ENCODE results near the gene CD99L2.

The CD99L2 gene

DNA sequence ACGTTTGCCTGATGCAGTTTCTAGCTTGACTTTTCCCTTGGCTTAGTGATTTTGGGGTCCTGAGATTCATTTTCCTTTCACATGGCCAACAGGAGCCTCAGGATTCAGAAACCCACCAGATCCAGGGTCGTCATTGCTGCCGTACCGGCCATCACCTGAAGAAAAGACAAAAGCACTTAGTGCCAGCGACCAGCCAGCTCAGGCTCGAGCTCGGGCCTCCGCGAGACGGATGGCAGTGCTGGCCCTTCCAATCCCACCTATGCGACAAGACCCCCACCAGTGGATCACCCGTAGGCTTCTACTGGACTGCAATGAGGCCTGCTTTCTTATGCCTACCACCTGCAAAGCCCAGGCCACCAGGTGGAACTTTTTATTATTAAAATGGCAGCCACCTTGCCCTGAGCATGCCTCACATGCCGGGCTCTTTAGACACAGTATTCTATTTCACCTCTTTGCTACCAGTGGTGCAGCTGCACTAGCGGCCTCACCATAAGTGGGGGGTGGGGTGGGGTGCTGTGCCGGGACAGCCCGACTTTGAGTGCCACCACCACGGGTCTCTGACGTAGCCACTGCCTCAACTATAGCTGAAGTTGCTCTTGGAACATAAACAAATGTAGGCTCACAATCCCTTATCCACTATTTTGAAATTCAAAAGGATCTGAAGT lies 121.0 kb downstream of the CD99L2 start:
- no peak for DNase-seq

DNA sequence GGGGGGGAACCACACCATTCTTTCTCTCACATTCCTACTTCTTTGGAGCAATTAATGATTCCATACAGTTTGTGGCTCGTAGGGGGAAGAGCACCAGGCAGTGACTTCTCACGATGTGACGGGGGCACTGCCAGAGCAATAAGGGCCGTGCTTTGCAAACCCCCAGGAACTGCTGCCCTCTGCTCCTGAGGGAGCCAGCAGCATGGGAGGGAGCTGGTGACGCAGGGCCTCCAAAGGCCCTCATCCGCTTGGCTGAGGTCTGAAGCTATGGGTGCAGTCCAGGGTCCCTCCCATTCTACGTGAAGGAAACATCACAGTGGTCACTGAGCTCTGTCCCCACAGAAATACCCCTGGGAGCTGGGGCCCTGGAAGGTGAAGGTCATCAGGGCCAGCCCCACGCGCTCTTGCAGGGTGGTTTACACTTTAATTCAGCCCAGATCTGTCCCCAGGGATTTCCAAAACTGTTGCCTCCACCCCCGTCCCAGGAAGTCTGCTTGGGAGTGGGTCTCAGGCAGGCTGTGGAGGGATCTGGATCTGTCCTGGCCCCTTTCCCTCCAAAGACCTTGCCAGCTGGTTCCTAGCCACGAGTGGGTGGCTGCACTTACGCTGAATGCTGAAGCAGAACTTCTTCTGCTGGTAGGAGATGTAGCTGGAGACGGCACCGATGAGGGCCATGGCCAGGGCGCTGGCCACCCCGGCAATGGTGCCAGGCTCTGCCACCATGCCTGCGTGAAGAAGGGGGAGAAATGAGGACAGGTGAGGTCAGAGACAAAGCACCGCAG lies 122.7 kb downstream of the CD99L2 start:
- no peak for DNase-seq

DNA sequence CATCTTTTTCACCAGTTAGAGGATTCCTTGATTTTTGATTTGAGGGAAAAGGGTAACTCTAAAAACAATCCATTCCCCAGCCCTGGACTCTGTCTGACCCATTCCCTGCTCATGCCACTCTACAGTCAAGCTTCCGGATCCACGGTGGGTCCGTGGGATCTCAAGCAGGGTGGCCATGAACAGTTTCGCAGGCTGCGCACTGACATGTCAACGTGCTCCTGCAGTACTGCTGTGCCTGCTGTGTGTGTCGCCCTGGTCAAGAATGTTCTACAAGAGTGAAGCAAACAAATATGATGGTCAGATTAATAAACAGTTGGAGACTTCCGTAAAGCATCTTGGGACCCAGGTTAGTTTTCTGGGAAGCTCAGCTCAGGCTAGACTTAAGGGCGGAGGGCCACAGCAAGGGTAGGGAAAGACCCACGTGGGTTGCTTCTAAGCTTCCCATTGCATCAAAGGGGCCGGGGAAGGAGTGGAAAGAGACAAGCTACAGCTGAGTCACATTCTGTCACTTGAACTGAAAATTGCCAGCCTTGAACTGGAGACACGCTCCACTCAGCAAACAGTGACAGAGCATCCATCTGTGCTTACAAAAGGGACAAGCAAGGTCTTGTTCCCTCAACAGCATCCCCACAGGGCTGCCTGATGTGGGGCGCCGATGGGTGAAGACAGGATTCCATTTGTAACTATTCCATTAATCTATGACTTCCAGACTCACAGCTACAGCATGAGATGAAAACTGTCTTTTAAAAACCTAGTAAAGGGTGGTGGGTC lies 123.5 kb downstream of the CD99L2 start:
- DNase-seq: no peak

DNA sequence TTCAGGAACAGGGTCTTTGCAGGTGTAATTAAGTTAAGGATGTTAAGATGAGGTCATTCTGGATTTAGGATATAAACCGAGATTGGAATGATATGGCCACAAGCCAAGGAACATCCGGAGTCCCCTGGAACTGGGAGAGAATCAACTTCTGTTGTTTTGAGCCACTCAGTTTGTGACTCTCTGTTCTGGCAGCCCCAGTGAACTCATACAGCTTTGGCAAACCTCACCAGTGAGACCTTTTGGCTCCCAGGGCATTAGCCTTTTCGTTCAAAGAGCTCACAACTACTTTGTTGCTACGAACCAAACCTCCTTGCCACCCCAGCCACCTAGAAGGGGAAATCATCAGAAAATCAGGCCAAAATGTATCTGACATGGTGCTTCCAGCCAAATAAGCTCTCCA lies 124.8 kb downstream of the CD99L2 start:
- DNase-seq: no peak

DNA sequence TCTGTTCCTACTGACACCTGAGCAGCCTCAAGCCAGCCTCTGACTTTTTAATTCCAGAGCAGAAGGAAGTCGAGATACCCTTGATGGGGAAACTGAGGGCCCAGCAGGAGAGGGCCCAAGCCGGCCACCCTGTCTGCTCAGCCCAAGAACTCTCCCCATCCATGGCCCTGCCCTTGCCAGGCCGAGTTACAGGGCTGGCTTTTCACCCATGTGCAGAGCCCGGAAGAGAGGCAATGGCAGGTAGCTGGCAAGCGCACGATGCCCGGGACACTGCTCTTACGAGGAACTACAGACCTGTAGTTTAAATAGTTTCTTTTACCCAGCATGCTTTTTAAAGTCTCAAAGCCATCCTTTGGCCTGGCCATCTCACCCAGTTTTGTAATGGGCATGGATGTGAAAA lies 125.4 kb downstream of the CD99L2 start:
- DNase-seq: no peak

DNA sequence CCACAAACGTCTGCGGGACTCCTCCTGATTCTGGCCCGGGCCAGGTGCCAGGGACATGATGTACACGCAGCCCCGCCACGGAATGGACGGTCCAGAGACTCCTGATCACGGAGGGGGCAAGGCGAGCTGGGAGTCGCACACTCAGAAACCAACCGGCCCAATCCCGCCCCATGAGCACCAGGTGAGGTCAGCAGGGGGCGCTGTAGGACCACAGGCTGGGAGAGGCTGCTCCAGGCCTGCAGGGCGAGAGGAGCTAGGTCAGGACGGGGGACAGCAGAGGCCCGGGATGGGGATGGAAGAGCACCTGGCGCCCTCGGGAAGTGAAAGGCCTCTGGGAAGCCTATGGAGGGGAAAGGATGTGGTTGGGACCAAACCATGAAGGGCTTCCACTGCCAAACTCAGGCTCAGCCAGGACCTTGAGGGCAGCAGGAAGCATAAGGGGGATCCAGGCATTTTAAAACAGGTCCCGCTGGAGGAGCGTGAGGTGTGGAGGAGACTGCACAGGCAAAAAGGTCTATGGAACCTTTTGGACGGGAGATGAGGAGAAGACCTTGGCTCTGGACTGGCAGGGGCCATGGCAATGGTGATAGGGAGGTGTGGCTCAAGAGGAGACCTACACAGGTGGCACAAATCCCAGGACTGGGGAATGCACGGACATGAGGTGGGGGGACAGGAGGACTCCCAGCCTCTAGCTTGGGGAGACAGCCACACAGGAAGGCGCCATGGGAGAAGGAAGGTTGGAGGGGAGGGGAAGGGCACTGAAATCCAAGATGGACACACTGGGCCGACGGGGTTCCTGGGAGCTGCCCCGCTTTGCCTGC lies 126.1 kb downstream of the CD99L2 start:
- peak; percentile 43 for DNase-seq

DNA sequence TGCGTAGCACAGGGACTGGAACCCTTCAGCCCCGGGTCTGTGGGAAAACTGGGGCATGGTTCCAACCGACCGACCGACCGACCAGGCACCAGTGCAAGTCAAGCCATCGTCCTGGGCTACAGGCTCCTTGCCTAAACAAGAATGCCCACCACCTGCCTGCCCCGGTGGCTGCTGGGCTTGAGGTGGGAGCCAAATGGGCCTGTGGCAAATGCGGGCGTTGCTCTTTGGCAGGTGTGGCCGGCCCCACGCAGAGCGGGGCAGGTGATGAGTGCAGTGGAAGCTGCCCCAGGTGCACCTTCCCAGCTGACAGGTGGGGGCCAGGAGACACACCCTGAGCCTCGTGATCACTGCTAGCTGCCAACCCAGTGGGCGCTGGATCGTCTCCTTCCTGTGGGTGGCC lies 127.4 kb downstream of the CD99L2 start:
- DNase-seq: no peak

DNA sequence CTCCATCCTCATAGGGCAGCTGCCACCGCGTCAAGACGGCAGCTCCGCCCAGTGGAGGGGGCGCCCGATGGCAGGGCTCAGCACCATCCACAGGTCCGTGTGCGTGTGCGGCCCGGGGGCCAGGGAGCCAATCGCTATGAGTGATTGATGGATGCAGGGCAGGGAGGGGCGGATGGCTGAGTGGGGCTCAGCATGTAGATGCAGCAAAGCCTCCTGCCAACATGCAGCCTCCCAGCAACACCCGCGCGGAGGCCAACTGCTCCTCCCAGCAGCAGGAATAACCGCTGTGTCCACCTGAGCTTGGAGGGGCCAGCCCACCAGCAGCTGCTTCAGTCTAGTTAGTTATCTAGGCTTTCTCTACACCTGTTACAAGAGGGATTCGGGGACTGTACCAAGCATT lies 127.8 kb downstream of the CD99L2 start:
- DNase-seq: no peak

DNA sequence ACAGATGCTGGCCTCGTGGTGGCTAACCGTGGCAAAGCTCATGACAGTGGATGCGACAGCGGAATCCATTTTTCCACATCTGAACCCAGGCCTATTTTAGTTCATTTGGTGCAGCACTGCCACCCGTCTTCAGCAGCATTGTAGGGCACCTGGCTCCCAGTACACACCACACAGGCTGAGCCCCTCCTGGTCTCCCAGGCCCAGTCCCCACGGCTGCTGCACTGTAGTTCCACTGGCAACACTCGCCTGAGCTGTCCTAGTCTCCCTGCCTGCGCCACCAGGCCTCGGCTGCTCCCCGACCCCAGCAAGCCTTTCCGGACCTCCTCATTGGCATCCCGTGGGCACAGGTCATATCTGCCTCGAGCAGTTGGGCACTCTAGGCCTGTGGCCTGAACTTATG lies 129.1 kb downstream of the CD99L2 start:
- no peak for DNase-seq

DNA sequence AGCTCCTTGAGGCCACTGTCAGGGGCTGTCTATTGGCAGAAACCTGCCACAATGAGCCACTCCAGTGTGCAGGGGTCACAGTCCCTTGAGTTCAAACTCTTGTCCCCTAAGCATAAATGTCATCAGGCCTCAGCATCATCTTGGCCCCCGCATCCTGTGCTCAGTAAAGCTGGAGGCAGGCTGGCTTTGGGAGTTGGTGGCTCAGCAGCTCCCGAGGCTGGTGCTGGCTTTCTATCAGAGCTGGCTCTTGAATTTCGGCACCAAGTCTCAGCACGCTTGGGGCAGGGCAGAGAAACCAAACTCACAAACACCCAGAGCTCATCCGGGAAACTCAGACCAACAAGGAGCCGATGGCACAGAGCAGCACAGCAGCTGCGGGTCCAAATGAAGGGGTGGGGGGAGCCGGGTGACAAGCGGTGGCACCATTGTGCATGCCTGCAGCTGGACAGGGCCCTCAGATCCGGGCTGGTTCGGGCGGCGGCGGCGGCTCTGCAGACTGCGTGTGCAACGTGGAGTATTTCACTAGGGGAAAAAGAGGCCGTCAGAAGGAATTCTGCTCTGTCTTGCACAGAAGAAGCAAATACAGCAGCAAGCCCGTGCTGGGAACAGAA lies 129.8 kb downstream of the CD99L2 start:
- DNase-seq: no peak

DNA sequence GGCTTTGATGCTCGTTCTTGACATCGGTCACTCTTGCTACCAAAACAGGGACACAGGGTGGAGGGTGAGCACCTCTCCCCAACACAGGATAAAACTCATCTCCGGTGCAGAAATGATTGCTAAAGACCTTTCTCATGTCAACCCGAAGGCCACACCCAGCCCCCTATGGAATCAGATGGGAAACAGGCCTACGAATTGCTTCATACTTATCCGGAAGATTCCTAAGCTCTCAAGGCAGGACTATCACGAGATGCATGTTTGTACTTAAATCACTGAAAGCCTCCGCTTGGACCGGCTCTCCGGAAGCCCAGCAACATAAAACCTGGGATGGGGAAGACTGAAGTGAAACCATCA lies 130.4 kb downstream of the CD99L2 start:
- DNase-seq: no peak

DNA sequence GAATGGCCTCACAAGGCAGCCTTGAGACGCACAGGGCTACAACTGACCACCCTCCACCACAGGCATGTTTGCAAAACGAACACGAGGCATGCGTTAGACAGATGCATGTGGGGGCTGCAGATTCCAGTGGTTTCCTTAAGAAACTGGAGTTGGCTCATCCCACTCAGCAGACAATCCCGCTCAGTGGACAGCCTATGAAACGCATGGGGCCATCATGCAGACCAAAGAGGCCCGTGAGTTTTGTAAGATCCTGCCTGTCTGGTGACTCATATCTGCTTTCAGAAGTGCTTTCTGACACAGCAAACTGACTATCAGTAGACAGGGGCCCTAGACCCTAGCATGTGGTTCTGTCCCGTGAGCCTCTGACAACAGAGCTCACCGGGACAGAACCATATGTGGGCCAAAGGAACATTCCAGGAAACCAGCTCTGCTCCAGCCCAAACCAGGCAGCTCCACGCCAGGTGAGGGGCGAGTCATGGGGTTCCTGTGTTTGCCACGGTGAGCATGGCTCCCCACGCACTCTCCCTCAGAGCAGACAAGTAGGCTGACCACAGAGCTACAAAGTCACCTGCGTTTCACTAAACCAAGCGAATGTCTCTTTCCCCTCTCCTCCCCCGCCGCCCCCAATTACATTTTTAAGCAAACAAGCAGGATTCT lies 130.9 kb downstream of the CD99L2 start:
- DNase-seq: peak; percentile 79

DNA sequence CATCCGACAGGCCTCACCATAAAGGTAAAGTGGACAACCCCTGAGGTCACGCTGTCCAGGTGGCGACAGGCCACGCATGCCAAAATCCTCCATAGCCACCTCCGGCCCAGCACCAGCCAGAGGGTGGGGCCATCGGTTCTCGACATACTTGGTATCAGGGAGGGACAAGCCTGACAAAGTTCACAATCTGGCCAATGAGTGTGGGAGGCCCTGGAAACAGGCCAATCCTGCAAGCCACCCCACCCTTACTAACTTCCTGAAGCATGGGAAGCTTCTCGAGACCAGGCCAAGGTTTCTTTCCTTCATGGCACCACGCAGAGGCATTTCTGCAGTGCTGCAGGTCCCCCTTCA lies 131.4 kb downstream of the CD99L2 start:
- peak; percentile 6 for DNase-seq

DNA sequence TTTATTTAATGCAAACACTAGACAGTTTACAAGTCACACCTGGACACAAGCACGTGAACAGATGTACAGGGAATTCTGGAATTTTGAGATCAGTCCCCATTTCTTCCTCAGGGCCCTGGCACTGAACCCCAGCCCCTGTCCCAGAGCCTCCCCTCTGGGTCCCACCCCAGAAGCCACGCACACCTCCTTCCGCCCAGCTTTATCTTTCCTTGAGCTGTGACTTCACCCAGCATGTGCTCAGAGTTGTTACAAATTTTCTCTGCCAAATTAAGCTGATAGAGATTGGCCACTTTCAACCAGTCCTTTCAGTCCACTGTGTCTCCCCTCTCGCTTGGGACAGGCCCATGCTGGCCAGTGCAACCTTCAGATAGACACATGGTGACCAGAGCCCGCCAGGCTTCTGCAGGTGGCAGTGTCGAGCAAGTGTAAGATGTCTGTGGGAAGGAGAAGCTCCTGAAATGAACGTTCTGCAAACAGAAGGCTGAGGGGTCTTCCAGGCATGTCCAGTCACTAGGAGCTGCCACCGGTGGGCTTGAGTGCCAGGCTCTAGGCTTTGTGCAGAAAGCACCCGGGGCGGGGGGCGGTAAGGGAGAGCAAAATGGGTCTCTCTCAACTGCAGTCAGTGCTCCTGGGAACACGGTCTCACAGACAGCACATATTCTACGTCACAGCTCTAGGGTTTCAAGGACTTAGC lies 132.0 kb downstream of the CD99L2 start:
- no peak for DNase-seq

DNA sequence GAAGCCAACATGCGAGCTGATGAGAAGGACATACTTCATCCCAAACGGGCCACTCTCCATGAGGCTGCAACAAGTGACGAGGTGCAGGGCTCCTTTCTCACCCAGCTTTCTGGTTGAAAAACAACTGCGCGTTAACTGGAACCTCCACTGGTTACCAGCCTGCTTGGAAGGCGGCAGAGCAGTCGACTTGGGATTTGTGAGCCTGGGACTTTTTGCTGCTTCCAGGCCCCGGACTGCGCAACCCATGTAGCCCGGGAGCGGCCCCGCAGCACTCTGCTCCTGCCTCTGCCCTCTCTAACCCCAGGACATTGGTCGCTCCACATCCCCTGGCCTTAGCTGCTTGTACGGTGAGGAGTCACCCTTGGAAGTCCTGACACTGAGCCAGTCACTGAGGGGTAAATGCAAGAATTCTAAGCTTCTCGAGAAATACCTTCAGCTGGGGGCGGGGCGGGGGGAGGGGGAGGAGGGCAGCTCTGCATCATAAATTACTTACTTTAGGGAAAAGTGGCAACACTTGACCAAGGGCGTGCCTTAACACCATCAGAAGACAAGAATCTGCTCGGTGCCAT lies 132.6 kb downstream of the CD99L2 start:
- no peak for DNase-seq

DNA sequence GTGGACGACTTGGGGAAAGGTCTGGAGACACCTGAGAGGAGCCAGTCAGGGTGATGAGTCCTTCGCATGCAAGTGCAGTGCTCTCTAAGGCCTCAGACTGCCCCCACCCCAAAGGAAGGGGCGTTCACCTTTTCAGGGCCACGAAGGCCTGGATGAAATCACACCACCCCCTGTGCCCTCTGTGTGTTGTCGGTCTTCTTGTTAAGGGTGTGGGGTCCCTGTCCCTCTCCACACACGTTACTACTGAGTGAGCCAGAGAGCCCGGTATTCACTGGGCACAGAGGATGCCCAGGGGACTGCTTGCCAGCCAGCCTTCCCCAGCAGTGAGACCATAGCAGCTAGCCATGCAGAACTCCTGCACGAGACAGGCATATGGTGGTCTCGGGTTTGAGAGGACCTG lies 133.2 kb downstream of the CD99L2 start:
- no peak for DNase-seq

DNA sequence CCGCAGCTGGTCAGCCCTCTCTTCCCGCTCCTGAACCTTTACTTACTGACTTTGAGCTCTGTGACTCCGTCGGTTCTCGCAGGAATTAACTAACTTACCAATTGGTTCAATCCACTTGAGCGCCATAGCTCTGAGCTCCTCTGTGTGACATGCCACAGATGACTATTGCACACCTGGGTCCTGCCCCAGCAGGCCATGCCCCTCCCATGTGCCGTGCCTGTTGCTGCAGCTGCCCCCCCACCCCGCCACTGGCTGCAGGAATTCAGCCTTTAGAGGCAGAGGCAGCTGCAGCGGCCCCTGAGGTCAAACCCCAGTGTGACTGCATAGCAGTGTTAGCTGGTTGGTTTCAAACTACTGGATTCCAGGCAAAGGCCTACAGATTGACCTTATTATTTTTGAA lies 134.7 kb downstream of the CD99L2 start:
- no peak for DNase-seq

DNA sequence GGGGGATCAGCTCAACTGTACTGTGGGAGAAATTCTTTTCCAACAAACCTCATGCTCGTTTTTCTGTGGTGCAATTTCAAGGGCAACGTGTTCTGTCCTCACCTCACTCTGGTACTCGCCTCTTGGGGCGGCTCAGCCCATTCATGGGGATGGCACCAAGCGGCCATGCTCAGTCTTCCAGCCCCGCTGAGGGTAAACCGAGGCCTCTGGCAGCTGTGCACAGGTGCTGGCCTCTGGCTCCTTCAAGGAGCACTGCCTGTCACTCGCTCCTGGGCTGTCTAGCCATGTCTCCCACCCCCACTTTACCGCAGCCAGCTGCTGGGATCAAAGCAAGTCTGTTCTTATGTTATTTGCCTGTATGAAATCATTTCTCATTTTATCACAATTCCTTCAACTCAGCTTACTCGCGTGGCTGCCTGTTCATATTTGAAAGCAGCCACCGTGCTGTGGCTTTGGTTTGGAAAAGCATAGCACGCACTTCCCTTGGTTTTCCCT lies 135.1 kb downstream of the CD99L2 start:
- no peak for DNase-seq

DNA sequence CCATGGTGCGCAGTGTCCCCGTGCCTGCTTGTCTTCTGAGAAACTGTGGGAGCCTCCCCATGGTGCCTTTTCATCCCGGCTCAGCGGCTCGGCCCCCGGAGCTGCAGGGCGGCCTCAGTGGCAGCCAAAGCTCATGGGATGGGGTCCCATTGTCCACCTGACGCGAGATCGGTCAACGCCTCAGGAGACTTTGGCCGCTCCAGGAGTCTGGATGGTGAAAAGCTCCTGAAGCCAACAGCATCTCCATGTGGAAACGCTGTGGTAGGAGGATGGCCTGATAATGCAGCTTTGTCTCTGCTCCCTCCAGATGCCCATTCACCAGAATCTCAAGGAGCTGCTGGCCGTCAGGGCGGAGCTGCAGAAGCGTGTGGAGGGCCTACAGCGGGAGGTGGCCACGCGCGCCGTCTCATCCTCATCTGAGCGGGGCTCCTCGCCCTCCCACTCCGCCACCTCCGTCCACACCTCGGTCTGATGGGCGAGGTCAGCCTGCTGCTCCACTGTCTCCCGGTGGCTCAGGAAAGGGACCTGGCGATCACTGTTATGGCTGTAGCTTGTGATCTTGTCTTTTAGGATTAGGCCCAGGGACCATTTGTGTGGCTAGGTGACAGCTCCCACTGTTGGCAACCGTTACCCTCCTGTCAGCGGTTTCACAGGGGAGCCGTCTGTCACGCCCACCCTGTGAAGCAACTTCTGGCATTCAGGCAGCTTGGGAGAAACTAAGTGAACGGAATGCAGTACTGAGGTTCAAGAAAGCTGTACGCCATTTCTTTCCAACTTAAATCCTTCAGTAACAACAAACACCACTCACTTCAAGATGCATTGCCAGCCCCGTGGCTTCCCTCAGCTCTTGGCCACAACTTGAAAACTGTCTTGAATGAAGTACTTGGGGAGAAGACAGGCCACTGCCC lies 136.0 kb downstream of the CD99L2 start:
- no peak for DNase-seq

DNA sequence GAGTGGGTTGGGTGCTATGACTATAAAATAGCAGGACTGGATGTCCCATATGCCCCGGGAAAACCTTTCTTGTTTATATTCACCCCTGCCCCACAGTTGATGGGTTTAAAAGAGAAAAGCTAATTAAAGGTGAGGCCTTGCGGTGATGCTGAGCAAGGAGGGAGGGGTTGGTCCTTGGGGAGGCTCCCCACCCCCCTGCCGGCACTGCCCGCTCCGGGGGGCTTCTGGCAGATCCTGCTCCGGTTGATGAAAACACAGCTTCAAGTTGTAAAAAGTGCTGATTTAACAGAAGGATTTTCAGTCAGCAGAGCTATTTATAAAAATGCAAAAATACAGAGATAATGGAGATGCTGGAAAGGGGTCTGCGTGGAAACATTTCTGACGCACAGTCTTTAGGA lies 136.7 kb downstream of the CD99L2 start:
- no peak for DNase-seq

All from inflammatory macrophage treated with lipopolysaccharide for 4 hours (primary cell).